IPS DF 4.7 (cell line): ENCODE data around the gene MATN4.

ENCODE experiments used
- DNase-seq: peaks from one replicate; pipeline ENCODE4 v3.0.0-alpha.2; 2013; ENCODE audit warnings: low spot score; ENCODE audit errors: extremely low read depth

The MATN4 gene

GRCh38 chr20:45290677-45291355, 17.3 kb downstream of the MATN4 start:
- no peak for DNase-seq

DNA sequence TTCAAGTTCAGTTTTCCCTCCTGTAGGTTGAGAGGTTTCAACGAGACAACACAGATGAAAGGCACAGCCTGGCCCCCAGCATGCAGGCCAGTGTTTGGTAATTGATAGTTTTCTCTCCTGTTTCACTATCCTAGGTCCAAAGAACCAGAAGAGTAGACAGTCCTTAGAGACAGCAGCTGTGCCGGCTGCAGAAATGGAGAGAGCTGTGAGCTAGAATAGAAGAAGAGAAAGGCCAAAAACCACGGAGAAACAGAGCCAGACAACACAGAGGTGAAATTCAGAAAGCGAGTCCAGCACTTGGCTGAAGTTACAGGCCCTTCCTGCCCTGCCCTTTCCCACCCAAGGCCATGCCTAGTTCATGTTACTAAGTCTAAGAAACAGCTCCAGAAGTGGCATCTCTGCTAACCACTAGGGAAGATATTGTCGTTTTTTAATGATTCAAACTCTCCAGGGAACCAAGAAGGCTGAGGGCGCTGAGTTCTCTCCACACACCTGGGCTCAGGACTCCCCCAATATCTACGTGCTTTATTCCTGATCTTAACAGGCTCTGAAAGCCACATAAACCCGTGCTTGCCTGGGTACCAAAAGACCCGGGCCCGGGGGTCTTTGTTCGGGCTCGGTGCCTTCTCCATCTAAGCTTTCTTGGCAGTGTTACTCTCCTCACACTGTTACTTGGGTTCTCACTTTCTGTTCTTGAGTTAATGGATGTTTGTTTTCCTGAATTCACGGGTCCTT, 18.0 kb downstream of the MATN4 start:
- no peak for DNase-seq

GRCh38 chr20:45288860-45289259, 19.2 kb downstream of the MATN4 start:
- DNase-seq = no peak

- no peak for DNase-seq
Measured at GRCh38 chr20:45288376-45288775, 19.7 kb downstream of the MATN4 start.

DNA sequence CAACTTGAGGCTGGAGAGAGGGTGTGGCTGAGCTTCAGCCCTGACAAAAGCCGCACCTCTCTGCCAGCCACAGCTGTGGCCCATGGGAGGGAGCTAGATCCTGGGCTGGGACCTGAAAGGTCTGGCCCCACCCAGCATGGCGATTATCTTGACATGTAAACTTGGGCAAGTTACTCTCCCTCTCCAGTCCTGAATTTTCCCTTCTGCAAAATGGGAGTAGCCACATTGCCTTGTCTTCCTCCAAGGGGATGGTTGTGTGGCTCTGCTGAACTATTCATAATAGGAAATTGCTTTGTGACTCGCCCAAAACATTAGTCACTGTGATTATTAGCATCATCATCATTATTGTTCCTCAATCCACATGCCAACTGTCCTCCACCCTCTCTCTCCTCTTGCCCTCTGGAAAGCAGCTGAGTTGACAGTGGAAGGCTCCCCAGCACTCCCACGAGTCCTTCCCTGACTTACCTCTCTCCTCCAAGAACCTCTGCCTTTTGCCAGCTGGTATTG, 24.5 kb downstream of the MATN4 start:
- DNase-seq = no peak

DNA sequence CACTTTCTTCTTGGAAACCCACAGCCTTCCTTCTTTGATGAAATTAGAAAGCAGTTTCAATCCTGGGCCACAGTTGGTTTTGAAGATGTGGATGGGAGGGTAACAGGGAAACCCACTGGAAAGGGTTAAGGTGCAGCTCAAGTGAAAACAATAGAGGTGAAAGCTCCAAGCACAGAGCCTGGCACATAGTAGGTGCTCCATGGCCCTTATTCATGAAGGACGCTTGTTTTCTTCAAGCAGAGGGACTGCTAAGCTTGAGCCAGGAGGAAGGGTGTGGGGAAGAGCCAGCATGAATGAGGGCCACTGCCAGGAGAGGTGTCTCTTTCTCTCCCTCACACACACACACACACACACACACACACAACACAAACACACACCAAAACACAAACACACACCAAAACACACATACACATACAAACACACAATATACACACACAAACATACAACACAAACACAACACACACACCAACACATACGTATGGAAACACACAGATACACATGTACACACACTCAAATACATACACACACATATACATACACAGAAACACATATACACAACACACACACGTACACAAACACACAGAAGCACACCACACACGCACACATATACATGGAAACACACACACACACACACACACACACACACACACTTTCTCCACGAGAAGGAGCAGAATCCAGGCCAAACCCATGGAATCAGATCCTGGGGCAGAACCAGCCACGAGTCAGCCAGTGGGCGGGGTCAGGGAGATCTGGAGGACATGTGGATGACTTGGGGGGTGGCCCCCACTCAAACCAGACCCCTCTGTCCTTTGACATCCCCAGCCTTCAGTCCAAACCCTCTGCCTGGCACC, 25.2 kb downstream of the MATN4 start:
- no peak for DNase-seq

- no peak for DNase-seq
Measured at GRCh38 chr20:45279992-45280391, 28.1 kb downstream of the MATN4 start.

DNA sequence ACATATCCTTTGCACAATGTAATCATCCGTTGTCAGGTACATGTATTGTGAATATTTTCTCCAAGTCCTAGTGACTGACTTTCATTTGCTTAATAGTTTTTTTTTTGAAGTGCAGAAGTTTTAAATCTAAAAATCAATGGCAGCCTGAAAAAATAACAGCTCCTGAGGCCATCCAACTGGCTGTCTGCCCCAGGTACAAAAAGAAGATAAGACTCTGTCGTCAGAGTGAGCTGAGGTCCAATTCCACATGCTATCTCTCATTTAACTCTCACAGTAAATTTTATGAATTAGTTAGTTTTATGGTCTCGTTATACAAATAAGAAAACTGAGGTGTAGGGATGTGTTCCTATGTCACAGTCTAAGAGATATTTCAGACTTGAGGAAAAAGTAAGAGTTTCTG, 32.8 kb downstream of the MATN4 start:
- no peak for DNase-seq

- DNase-seq = no peak
Measured at GRCh38 chr20:45269754-45270270, 38.3 kb downstream of the MATN4 start.

DNA sequence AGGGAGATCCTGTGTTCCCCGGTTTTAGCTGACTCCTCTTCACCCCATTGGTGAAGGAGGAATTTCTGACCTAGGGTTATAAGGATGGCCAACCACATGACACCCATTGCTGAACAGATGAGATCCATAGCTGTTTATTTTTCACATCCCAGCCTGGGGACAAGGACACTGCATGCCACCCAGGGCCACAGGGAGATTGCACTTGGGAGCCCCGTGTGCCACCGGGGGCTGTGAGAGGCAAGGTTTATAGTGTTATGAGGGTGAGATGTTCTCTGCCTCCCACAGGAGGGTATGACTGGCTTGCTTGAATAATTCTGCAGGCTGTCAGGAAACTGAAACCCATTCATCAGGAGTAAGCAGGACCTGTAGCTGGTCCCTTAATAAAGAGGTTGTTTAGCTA, 39.0 kb downstream of the MATN4 start:
- no peak for DNase-seq

- no peak for DNase-seq
Measured at GRCh38 chr20:45268531-45268930, 39.6 kb downstream of the MATN4 start.

GRCh38 chr20:45266977-45267376, 41.1 kb downstream of the MATN4 start:
- DNase-seq = no peak

DNA sequence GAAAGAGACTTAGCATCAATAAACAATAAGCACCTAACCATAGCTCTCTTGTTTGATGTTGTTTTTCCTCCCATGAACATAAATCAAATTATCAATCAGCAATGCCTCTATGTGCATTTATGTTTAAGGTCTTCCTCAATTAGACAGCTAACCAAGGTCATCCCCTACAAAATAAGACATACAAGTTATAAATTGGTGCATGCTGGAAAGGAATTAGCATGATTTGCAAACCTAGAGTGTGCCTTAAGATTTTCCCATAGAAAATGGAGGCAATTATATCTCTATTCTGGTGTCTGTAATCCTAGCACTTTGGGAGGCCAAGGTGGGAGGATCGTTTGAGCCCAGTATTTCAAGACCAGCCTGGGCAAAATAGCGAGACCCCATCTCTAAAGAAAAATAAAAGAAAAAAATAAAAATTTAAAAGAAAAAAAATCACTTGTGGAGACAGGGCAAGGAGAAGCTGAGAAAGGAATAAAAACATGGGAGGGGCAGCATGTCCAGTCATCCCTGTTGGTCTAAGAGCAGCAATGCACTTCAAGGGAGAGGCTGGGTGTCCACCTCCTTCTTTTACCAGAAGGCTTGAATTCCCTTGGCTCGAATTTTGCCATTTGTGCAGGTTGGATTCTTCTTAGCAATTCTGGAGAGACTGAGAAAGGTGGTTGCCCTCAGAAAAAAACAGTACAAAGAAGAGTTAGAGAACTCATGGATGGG, 44.4 kb downstream of the MATN4 start:
- no peak for DNase-seq

DNA sequence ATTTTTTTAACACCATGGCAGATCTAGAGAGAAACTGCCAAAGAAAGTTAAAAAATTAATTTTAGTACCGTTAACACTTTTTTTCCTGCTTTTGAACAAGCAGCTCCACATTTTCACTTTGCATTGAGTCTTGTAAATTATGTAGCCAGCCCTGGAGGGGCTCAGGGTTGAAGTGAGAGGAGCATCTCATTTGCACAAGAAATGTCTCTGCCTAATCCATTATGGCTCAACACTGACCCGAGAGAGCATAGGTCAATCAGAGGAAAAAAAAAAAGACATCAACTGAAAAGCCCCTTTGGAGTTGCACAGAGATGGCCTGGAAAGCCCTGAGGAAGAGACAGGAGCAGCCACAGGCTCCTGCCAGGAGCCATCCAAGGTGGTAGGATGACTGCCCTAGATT, 49.4 kb downstream of the MATN4 start:
- no peak for DNase-seq

DNA sequence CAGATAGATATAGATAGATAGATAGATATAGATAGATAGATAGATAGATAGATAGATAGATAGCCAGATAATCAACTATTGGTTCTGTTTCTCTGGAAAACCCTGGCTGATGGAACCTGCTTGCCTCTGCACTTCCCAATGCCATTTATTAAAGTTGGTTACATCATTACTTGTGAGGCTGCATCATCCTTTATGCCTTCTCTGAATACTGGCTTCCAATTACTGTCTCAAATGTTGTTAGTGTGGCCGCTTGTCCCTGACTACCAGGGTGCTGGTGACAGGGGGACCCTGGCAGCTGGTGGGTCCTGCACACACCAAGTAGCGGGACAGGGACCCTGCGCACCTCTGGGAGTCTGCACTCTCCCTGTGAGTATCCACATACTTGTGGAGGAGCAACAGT, 49.8 kb downstream of the MATN4 start:
- DNase-seq = no peak

DNA sequence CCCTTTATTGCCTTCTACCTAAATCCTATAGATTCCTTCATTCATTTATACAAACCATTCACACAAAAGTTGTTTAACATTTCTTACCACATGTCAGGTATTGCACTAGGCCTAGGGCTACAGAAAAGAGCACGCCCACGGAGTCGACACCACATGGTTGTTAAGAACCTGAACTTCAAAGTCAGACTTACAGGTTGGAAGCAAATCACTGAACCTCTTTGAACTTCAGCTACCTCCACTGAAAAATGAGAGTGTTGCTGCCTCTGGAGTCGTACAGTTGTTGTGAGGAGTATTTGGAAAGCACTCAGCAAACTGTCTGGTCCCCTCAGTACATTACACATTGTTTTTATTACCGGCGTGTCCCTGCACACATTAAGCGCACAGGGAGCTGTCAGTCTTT, 50.4 kb downstream of the MATN4 start:
- no peak for DNase-seq

GRCh38 chr20:45257161-45257560, 50.9 kb downstream of the MATN4 start:
- DNase-seq = no peak

DNA sequence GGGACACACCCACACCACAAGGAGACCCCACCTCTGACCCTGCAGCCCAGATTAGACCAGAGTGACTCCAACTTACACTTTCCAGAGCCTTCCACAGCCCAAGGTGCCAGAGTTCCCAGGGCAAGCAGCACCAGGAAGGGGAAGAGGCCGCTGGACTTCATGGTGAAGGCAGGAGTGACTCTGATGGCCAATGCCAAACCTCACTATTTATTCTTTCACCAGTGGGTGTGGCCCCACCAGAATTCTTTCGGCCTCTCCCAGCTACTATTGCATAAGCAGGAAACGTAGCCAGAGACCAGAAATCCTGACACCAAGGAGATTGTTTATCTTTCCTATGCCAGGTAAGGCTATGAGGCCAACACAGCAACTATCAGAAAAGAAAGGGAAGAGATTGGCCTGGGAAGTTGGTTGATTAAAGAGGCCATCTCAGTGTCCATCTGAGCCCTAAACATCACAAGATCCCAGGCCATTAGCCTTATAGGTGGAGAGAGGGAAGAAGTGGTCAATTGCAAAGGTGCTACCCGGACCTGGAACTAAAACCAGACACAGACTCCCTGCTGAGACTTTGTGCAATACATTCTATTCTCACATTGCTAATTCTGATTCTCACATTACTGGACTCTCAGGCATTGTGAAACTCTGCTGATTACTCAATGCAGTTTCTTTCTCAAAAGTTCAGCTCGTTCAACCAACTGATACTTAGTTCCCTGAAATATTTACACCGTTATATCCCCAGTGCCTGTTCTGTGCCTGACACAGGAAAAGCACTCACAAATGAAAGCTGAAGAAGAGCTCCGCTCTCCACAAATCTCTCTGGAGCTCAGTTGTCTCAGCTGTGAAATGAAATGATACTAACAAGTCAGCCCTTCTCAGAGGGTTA, 53.5 kb downstream of the MATN4 start, which contains the start of gene SLPI:
SLPI (minus strand) TSS at position 182 of the 880 bp plus-strand sequence; CDS start at position 161, 21 bp downstream.
- DNase-seq = no peak

DNA sequence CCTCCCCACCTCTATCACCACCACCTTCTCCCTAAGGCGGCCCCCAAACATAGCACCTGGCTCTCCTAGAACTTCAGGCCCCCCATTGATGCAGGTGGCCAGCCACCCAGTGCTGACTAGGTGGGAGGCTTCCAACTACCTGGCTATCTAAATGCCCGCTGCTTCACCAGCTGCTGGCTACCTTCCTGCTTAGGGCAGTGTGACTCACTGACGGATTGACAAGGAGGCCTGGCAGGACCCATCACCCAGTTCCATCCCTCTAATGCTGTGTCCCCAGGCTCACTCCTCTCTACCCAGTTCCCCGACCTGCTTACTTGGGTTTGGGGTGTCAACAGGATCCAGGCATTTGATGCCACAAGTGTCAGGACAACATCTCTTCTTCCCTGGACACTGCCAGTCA, 54.8 kb downstream of the MATN4 start:
- DNase-seq = no peak
